A673 (cell line): Measurements from ENCODE around the gene GRID2.

Experiments used
- EZH2 ChIP-seq: fragments of 200-600 bp; sonication (generic); IDR thresholded peaks from 2 replicates; pipeline ENCODE4 v1.6.1; 2017; ENCODE audit warnings: borderline replicate concordance, low read depth, mild to moderate bottlenecking, mixed read lengths, antibody characterized with exemption, low read length; ENCODE audit not compliant: poor library complexity, severe bottlenecking
- TF ChIP-seq, protein P1 (sequence below): fragments of 300-800, 200-600 bp; sonication (generic); conservative IDR thresholded peaks from 2 replicates; pipeline ENCODE4 v1.5.1; 2017; ENCODE audit warnings: low read depth, mild to moderate bottlenecking, antibody characterized with exemption, low read length, moderate library complexity, mixed read lengths

DNA sequence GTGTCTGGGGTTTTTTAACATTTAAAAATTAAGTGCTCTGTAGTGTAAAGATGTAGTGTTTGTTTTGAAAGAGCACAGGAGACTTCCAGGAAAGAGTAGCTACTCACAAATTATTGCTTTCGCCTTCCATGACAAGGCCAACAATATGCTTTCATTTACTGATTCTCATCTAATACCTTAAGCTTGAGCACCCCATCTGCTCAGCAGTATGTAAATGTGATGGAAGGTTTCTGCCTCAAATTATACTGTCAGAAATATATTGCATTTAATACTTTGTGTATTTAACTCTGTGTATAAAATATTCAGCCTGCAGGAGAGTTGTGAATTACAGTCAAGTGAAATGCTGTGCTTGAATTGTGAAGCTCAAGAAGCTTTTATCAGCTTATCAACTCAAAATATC lies 1228.5 kb downstream of the GRID2 start:
- TF ChIP-seq, protein P1, sequence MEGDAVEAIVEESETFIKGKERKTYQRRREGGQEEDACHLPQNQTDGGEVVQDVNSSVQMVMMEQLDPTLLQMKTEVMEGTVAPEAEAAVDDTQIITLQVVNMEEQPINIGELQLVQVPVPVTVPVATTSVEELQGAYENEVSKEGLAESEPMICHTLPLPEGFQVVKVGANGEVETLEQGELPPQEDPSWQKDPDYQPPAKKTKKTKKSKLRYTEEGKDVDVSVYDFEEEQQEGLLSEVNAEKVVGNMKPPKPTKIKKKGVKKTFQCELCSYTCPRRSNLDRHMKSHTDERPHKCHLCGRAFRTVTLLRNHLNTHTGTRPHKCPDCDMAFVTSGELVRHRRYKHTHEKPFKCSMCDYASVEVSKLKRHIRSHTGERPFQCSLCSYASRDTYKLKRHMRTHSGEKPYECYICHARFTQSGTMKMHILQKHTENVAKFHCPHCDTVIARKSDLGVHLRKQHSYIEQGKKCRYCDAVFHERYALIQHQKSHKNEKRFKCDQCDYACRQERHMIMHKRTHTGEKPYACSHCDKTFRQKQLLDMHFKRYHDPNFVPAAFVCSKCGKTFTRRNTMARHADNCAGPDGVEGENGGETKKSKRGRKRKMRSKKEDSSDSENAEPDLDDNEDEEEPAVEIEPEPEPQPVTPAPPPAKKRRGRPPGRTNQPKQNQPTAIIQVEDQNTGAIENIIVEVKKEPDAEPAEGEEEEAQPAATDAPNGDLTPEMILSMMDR, result no peak
- no peak for TF ChIP-seq EZH2
